Measurements from ENCODE around the gene RAB25. TPM values are rescaled to one million over a fixed set of nuclear protein-coding genes. Genes with fewer than 3 reads are reported as not detected.

RAB25 gene
- total RNA-seq, 2 experiments from 2014 or later: not detected

DNA sequence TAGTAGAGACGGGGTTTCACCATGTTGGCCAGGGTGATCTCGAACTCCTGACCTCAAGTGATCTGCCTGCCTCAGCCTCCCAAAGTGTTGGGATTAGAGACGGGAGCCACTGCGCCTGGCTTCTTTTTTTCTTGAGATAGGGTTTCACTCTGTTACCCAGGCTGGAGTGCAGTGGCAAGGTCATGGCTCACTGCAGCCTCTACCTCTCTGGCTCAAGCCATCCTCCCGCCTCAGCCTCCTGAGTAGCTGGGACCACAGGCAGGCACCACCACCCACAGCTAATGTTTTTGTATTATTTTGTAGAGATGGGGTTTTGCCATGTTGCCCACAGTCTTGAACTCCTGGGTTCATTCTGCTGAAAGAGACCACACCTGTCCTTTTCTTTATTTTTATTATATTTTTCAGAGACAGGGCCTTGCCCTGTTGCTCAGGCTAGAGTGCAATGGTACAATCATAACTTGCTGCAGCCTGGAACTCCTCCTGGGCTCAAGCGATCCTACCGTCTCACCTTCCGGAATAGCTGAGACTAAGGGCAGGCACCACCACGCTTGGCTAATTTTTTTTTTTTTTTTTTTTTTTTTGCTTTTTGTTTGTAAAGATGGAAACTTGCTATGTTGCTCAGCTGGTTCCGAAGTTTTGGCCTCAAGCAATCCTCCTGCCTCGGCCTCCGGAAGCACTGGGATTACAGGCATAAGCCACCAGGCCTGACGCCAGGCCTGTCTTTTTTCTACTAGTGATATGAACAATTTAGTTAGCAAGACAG lies 56.6 kb downstream of the RAB25 start:
- Histone ChIP-seq H4K20me1 (ENCODE audit: insufficient read depth, low read length) (no peaks in the 10 kb centered on the region), H3K9me2 (ENCODE audit: insufficient read depth, low read length) (no peaks in the 10 kb centered on the region), H3K36me3 (ENCODE audit: insufficient read depth, low read length) (no peaks in the 10 kb centered on the region), H3K4me3 (ENCODE audit: low read depth, low read length, poor library complexity, severe bottlenecking) (no peak overlapping the region), H3K4me1 (ENCODE audit: insufficient read depth, low read length, poor library complexity, severe bottlenecking) (no peaks in the 10 kb centered on the region), H3K27ac (ENCODE audit: low read depth, low read length, poor library complexity, severe bottlenecking) (no peak overlapping the region), H3K9me3 (ENCODE audit: low read length) (no peaks in the 10 kb centered on the region), H2AFZ (ENCODE audit: low read length) (no peak overlapping the region), H3K79me2 (ENCODE audit: insufficient read depth, low read depth, low read length) (no peaks in the 10 kb centered on the region), H3K4me2 (ENCODE audit: low read length) (no peak overlapping the region)
- intact Hi-C loops (cut with micrococcal nuclease; ENCODE audit: unreplicated experiment): no loop called here
- BruUV-seq (replicated peaks): no TSS peak
- ChIA-PET POLR2A (interaction anchor here (0.7 kb wide), 2 partner anchors 33 to 259 kb away, joined by 3 to 4 read pairs; no protein-coding TSS in a partner anchor), CTCF (ENCODE audit: unreplicated experiment) (no interaction called here)
- DNase-seq (ENCODE audit: low spot score): no peak
- TF ChIP-seq EZH2phosphoT487 (IDR thresholded peaks at IDR 0.05; ENCODE audit: borderline replicate concordance, low read depth, low read length): no peak
- TF ChIP-seq, protein P1, sequence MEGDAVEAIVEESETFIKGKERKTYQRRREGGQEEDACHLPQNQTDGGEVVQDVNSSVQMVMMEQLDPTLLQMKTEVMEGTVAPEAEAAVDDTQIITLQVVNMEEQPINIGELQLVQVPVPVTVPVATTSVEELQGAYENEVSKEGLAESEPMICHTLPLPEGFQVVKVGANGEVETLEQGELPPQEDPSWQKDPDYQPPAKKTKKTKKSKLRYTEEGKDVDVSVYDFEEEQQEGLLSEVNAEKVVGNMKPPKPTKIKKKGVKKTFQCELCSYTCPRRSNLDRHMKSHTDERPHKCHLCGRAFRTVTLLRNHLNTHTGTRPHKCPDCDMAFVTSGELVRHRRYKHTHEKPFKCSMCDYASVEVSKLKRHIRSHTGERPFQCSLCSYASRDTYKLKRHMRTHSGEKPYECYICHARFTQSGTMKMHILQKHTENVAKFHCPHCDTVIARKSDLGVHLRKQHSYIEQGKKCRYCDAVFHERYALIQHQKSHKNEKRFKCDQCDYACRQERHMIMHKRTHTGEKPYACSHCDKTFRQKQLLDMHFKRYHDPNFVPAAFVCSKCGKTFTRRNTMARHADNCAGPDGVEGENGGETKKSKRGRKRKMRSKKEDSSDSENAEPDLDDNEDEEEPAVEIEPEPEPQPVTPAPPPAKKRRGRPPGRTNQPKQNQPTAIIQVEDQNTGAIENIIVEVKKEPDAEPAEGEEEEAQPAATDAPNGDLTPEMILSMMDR (conservative IDR thresholded peaks at IDR 0.05; ENCODE audit: low read length): no peak

DNA sequence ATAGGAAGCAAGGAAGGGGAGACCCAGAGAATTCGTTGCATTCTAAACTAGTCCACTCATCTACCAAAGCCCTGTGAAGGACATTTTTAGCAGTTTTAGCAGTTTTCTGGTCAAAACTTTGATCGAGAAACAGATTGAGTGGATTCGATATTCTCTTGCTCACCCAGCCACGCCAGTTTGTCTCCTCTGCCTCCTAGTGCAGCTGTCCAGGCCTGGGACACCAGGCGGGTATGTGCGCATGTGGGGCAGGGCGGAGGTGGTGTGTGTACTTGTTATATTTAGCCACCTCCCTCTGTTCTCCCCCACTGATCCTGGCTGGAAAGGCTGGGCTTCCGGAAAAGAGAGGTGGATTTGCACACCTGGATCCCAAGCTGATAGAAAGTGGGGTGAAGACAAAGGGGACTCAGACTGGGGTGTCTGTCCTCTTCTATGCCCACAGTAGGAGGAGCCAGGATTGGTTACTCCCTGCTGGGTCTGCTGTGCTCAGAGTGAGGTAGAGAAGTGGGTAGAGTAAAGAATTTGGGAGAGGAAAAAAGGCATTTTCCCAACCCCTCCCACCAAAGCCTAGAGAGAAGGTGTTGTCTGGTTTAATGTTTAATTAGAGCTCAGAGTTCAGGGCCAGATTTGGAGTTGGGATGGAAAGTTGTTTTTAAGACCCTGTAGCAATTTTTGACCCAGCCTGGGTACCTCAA lies 57.4 kb downstream of the RAB25 start:
- no peak overlapping the region for H3K27ac ChIP-seq (ENCODE audit: low read depth, low read length, poor library complexity, severe bottlenecking)
- no peak for DNase-seq (ENCODE audit: low spot score)
- H3K9me2 ChIP-seq (ENCODE audit: insufficient read depth, low read length): no peaks in the 10 kb centered on the region
- no peaks in the 10 kb centered on the region for H3K36me3 ChIP-seq (ENCODE audit: insufficient read depth, low read length)
- H2AFZ ChIP-seq (ENCODE audit: low read length): no peak overlapping the region
- no peak overlapping the region for H3K4me3 ChIP-seq (ENCODE audit: low read depth, low read length, poor library complexity, severe bottlenecking)
- H3K9me3 ChIP-seq (ENCODE audit: low read length): no peaks in the 10 kb centered on the region
- H3K4me2 ChIP-seq (ENCODE audit: low read length): no peak overlapping the region
- H3K79me2 ChIP-seq (ENCODE audit: insufficient read depth, low read depth, low read length): no peaks in the 10 kb centered on the region
- H3K4me1 ChIP-seq (ENCODE audit: insufficient read depth, low read length, poor library complexity, severe bottlenecking): no peaks in the 10 kb centered on the region
- CTCF ChIA-PET (ENCODE audit: unreplicated experiment): interaction anchor here (0.5 kb wide), 1 partner anchor 285 kb away, joined by 7 read pairs; no protein-coding TSS in a partner anchor
- H4K20me1 ChIP-seq (ENCODE audit: insufficient read depth, low read length): no peaks in the 10 kb centered on the region
- TF ChIP-seq, protein P1 (conservative IDR thresholded peaks at IDR 0.05; ENCODE audit: low read length): no peak
- no peak for TF ChIP-seq EZH2phosphoT487 (IDR thresholded peaks at IDR 0.05; ENCODE audit: borderline replicate concordance, low read depth, low read length)
- BruUV-seq (replicated peaks): no TSS peak
- intact Hi-C loops (cut with micrococcal nuclease; ENCODE audit: unreplicated experiment): no loop called here
- POLR2A ChIA-PET: interaction anchor here (1.0 to 1.2 kb wide), 2 partner anchors 10 to 12 kb away, joined by 3 to 4 read pairs; no protein-coding TSS in a partner anchor
